ENCODE data around the gene VIPR2.

The VIPR2 gene

DNA sequence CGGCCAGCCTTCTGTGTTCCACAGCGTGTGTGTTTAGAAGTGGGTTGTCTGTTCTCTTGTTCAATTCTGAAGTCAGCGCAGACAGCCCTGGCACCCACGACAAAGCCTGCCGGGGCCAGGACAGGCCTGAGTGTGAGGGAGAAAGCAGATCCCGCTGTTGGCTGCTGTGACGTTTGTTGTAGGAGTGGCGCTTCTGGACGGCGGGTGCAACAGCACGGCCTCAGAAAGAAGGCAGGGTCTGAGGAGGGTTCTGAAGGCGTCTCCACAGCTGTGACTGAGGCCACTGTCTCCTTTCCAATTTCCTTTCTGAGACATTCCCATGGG, 76.2 kb downstream of the VIPR2 start:
- TF ChIP-seq, protein P1, sequence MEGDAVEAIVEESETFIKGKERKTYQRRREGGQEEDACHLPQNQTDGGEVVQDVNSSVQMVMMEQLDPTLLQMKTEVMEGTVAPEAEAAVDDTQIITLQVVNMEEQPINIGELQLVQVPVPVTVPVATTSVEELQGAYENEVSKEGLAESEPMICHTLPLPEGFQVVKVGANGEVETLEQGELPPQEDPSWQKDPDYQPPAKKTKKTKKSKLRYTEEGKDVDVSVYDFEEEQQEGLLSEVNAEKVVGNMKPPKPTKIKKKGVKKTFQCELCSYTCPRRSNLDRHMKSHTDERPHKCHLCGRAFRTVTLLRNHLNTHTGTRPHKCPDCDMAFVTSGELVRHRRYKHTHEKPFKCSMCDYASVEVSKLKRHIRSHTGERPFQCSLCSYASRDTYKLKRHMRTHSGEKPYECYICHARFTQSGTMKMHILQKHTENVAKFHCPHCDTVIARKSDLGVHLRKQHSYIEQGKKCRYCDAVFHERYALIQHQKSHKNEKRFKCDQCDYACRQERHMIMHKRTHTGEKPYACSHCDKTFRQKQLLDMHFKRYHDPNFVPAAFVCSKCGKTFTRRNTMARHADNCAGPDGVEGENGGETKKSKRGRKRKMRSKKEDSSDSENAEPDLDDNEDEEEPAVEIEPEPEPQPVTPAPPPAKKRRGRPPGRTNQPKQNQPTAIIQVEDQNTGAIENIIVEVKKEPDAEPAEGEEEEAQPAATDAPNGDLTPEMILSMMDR (IDR thresholded peaks at IDR 0.05; ENCODE audit: control insufficient read depth, extremely low read depth, insufficient read depth): no peak
- no peak overlapping the region for H3K4me3 ChIP-seq (ENCODE audit: low read depth, low read length)
- DNase-seq (ENCODE audit: low read depth): no peak

DNA sequence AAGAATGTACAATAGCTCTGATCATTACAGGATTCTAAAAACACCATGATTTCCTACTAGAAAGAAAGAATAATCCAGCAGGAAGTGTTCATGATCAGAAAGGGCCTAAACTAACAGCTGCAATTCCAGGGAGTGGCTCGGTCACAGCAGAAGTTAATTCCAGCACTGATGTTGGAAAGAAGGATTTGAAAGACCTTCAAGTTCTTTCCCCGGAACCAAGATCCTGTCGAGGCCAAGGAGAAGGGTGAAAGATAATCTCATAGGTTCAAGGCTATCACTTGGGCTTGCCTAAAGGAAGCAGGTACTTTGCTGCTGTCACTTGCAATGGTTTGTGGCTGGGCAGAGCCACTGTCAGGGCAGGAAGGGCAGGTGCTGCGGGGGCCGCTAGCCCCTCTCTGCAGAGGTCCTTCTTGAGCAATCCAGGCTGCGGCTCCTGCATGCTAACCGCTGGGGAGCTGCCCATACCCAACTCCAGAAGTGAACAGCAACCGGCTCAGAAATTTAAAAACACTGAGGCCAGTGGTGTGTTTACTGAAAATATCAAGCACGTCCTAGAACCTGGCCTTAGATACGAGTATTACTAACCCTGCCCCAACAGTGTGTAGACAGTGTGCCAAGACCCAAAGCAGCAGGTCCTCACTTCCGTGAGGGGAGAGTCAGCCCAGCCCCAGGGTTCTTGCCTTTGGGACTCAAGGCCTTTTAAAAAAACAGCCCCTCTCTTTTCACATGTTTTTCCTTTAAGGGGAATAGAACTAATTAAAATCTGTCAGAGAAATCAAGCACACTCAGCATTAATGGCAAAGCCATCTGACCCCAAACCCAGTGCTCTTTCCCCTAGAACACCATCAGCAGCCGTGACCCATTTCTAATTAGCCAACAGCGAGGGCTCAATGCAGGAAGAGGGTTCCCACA, 76.8 kb downstream of the VIPR2 start:
- no peak overlapping the region for H3K4me3 ChIP-seq (ENCODE audit: low read depth, low read length)
- TF ChIP-seq, protein P1 (IDR thresholded peaks at IDR 0.05; ENCODE audit: control insufficient read depth, extremely low read depth, insufficient read depth): no peak
- no peak for DNase-seq (ENCODE audit: low read depth)

DNA sequence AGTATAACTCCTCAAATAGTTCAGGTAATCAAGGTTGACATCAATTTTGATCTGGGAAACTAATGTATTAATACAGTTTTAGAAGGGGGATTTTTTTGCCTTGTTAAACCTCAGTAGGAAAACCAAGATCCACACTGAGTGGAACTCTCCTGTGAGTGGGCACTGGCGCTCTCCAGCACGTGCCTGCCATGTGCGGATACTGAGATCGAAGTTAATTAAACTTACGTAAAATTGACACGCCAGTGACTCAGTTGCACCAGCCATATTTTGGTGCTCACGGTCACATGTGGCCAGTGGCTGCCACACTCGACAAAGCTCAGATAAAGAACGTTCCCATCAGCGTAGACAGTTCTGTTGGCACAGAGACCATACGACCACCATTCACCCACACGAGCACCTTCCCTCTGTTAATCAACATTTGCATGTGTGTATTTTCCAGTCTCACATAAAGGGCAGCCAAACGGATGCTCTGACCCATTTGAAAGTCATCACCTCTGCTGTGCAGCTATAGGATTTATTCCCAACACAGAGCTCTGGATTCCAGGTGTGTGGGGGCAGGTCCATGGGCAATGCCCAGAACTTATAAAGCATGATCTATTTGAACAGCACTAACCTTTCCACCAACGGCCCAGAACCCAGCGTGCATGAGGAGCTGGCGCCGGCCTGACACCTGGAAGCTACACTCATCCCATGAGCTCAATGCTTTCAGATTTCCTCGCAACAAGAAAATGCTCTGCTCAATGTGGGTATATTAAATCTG, 77.7 kb downstream of the VIPR2 start:
- TF ChIP-seq, protein P1 (IDR thresholded peaks at IDR 0.05; ENCODE audit: control insufficient read depth, extremely low read depth, insufficient read depth): no peak
- no peak overlapping the region for H3K4me3 ChIP-seq (ENCODE audit: low read depth, low read length)
- no peak for DNase-seq (ENCODE audit: low read depth)

DNA sequence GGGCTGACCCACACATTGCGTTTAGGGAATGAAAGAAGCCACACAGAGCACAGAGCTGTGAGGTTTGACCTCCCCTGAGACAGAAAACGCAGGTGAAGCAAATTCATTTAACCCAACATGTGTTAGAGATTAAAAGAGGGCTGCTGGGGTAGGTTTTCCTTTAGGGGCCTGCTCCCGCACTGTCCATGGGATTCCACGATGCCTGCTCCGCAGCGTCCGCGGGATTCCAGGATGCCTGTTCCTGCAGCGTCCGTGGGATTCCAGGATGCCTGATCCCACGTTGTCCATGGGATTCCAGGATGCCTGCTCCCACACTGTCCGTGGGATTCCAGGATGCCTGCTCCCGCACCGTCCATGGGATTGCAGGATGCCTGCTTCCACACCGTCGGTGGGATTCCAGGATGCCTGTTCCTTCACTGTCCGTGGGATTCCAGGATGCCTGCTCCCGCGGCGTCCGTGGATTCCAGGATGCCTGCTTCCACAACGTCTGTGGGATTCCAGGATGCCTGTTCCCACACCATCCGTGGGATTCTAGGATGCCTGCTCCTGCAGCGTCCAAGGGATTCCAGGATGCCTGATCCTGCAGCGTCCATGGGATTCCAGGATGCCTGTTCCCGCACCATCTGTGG, 78.7 kb downstream of the VIPR2 start:
- DNase-seq (ENCODE audit: low read depth): no peak
- TF ChIP-seq, protein P1 (IDR thresholded peaks at IDR 0.05; ENCODE audit: control insufficient read depth, extremely low read depth, insufficient read depth): no peak
- no peak overlapping the region for H3K4me3 ChIP-seq (ENCODE audit: low read depth, low read length)

DNA sequence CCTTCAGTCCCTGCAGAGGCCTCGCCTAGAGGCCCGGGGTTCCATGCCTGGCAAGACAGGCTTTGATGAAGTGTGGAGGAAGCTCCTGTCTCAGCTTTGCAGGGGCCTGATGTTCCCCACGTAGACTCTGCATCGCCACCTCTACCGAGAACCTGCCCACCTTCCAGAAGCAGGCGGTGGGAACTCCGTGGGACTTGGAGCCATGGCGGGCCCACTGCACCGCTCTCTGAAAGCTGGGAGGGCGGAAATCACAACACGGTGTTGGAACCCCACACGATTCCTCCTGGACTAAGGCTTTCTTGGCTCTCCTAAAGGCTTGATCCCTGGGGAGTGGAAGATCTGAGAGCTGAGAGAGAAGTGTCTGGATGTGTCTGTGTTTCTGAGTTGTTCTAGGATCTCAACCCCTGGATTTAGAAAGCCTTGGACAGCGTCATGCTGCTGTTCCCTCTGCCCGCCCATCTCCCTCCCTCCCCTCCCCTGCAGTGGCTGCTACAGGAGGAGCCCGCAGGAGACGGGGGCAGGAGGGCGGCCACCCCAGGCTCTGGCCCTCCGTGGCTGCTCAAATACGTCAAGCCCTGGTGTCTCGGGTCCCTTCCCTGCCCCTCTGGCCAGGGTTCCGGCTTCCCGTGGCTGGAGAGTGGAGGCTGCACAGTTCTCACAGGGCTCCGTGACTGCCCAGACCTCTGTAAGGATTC, 79.7 kb downstream of the VIPR2 start:
- TF ChIP-seq, protein P1 (IDR thresholded peaks at IDR 0.05; ENCODE audit: control insufficient read depth, extremely low read depth, insufficient read depth): no peak
- DNase-seq (ENCODE audit: low read depth): no peak
- H3K4me3 ChIP-seq (ENCODE audit: low read depth, low read length): no peak overlapping the region

DNA sequence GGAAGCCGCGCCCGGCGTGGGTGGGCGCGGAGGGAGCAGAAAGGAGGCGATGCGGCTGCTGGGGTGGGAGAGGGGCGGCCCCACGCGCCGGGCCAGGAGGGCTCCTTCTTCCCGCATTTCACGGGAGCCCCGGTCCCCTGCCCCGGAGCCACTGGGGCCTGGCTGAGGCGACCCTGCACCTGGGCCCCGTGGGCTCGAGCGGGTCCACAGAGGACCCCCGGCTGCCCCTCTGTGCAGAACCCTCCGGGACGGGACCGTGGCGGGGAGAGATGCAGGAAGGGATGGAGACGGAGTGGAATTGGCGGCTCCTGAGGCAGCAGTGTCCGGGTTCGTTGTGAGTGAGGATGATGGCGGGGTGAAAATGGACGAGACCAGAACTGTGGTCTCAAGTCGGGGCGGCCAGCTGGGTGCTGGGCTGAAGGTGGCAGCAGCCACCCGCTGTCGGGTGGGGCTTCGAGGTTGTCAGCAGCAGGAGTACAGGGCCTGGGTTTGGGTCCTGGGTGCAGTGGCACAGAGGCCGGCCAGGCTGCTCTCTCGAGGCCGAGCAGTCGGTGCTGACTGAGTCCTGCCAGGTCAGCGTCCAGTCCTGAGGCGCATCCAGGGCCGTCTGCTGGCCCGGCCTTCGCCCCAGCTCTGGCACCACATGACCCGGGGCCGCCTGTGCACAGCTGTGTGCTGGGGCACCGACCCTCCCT, 80.4 kb downstream of the VIPR2 start:
- TF ChIP-seq, protein P1 (IDR thresholded peaks at IDR 0.05; ENCODE audit: control insufficient read depth, extremely low read depth, insufficient read depth): no peak
- no peak for DNase-seq (ENCODE audit: low read depth)
- no peak overlapping the region for H3K4me3 ChIP-seq (ENCODE audit: low read depth, low read length)
